CD4-positive, alpha-beta T cell treated with Interferon alpha-2 for 1 hour (primary cell): Measurements from ENCODE around the gene EPN2.
A peak's percentile ranks its signal among the peaks of the same experiment; 100 is the strongest.
"Not testable (repeated sequence)": the region's sequence is repeated elsewhere in the genome, so short reads cannot be mapped to it uniquely, and the experiment has no call there.

Experiments used
- DNase-seq, 2 donors: peaks; one replicate each; pipeline ENCODE4 v3.0.0-alpha.2; 2020 to 2022

The EPN2 gene

DNA sequence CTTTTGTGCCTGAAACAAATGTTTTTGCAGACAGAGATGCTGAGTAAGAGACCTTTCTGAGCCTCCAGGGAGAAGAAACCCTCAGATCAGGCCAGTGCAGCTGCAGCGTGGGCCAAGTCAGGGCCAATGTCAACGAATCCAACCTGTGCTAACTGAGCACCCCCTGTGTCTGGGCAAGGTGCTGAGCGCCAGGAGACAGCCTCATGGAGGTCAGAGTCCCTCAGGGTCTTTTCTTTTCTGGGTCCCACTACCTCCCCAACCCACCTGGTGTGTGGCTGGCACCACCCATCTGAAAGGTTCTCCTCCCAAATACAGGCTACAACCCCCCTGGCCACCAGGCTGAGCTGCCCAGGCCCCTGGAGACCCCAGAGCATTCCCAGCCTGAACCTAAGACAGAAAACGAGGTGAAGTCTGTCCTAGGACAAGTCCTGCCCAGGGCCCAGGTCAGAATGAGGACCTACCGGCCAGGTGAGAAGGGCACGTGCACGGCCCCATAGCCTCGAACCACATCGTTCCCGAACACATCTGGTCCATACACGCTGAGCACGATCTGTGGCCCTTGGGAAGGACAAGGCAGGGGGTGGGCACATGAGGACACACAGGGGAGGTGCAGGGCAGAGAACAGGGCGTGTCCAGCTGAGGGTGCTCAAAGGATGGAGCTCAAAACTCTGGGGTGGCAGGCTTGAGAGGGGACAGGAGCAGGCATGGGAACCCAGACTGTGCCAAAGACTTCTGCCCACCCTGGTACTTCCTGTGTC, 110.3 kb downstream of the EPN2 start:
- no peak for DNase-seq

DNA sequence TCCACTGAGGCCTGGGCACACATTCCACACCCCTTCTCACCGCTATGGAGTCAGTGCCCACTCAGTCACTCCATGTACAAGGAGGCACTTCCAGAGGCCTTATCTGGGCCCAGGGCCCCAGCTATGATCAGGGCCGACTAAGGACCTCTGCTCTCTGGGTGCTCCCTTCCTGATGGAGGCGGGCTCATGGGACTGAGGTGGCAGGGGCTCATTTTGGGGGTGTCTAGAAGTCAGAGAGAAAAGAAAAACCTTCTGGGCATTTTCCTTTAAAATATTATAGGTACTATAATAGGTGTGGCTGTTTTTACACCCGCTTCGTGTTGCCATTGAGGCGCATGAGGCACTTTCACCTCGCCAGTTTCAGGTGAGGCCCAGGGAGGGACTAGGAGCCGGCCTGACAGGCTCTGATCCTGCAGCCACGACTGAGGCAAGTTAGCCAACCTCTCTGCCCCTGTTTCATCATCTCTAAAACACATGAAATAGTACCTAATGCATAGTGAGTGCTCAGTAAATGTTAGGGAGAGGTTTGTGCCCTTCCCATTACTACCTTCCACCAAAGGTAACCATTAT, 111.0 kb downstream of the EPN2 start:
- DNase-seq, result no peak

DNA sequence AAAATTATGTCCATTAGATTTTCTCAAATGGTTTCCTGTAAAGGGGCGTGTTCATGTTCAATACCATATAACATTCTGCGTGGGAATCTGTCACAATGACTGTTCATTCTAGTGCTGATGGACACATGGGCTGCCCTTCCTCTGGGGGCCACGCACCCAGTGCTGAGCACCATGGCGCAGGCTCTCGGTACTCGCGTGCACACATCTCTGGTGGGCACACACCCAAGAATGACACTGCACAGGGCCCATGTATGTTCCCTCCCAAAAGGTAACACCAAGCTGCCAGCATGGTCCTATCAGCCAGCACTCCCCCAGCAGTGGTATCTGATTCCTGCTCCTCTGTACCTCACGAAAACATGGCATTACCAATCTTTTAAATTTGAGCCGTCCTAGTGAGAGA, 111.6 kb downstream of the EPN2 start:
- DNase-seq, result no peak

DNA sequence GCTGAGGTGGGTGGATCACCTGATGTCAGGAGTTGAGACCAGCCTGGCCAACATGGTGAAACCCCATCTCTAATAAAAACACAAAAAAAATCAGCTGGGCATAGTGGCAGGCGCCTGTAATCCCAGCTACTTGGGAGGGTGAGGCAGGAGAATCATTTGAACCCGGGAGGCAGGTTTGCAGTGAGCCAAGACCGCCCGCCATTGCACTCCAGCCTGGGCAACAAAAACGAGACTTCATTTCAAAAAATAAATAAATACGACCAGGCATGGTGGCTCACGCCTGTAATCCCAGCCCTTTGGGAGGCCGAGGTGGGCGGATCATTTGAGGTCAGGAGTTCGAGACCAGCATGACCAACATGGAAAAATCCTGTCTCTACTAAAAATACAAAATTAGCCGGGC, 116.2 kb downstream of the EPN2 start:
- DNase-seq, result not testable (repeated sequence)

DNA sequence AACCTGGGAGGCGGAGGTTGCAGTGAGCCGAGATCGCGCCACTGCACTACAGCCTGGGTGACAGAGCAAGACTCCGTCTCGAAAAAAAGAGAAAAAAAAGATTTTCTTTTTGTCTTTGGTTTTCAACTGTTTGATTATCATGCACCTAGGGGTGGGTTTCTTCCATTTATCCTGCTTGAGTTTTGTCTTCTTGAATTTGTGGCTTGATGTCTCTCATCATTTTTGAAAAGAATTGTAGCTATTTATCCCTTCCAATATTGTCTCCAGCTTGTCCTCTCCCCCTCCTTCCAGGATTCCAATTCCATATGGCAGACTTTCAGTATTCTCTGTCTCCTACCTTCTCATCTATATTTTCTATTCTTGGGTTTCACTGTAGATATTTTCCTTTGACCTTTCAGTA, 117.6 kb downstream of the EPN2 start:
- DNase-seq, result no peak

DNA sequence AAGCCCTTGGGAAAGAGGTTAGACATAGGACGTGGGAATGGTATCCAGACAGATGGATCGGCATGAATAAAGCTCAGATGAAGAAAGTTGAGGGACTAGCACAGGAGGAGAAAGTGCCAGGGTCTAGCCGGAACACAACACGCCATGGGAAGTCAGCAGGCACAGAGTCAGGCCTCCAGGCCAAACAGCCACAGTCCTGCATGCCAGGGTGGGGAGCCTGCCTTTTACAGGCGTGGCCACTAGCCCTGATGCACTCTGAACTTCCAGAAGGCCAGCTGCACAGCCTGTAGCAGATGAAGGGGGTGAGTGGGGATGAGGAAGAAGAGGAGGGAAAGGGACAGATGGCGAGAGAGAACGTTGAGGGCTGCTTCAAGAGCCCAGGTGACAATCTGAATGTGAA, 120.2 kb downstream of the EPN2 start:
- DNase-seq, result no peak

DNA sequence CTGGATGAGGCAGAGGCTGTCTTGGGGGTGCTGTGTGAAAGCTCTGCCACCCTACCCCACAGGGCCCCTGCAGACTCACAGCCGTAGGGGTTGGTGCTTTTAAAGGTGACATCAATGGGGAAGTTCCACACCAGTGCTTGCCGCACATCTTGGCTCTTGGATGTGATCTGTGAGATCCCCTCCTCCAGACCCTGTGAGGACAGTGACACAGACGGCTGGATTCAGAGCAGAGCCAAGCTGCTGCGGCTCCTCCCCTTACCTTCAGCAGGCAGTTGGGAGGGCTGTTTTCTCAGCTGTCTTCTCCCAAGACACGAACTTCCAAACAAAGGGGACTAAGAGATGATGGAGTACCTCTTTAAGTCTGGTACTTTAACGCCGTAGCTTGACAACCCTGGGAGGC, 120.6 kb downstream of the EPN2 start:
- no peak for DNase-seq

DNA sequence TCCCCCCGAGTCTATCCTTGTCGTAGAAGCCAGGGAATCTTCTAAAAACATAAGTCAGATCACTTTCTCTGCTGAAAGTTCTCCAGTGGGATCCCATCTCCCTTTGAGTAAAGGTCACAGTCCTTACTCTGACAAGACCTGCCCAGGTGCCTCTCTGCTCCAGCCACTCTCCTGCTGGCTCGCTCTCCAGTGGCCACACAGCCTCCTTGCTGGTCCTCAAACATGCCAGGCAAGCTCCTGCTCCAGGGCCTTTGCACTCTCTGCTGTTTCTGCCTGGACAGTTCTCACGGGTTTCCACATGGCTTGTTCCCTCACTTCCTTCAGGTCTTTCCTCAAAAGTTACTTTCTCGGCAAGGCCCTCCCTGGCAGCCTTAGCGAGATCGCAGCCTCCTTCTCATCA, 122.0 kb downstream of the EPN2 start:
- no peak for DNase-seq

DNA sequence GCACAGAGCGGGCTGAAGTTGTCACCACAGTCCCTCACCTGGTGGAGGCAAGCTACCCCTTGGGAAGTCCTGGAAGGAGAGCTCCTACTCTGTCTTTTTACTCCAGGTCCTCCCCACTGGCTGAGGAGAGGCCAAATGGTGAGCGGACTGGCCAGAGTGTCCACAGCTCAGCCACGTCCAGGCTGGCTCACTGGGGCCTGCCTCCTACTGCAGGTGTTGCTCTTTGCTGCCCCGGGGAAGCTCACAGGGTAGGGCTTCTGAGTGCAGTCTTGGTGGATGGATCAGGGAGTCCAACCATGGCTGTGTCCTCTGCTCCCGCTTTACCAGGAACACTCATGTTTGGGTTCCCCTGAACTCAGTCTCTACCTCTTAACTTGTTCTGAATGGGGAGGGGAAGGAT, 122.7 kb downstream of the EPN2 start:
- no peak for DNase-seq

DNA sequence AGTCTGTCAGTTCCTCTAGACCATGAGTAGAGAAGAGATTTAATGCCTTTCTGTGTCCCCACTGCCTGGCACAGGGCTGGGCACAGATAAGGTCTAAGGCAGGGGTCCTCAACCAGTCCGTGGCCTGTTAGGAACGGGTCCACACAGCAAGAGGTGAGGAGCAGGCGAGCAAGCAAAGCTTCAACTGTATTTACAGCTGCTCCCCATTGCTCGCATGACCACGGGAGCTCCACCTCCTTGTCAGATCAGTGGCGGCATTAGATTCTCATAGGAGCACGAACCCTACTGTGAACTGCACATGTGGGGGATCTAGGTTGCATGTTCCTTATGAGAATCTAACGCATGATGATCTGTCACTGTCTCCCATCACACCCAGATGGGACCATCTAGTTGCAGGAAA, 123.6 kb downstream of the EPN2 start:
- no peak for DNase-seq

DNA sequence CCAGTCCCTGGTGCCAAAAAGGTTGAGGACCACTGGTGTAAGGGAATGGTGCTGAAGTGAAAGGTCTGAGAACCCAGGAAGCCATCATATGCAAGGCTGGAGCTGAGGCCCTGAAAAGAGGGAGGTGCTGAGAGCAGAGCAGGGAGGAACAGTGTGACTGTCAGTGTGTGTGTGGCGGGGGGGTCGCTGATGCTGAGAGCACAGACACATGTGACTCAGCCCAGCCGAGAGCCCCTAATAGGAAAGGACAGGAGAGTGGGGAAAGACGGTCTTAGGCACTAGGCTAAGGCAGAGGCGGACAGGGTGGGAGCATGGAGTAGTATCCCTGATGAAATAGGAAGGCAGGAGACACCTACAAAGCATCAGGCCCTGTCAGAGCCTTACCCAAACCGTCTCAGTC, 124.2 kb downstream of the EPN2 start:
- no peak for DNase-seq

DNA sequence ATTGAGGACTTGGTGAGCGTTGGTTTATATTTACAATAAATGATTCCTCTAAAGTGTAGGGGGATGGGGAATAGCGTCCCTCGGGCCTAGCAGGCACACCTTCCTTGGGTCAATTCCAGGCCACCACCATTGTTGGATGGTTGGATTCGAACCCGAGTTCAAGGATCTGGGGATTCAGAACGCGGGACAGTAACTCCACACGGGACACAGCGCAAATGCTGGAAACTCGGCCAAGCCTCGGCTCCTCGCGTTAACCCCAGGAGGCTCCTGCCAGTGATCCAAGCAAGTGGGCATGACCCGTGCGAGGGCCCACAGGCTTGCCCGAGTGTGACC, 124.7 kb downstream of the EPN2 start:
- DNase-seq, result no peak

DNA sequence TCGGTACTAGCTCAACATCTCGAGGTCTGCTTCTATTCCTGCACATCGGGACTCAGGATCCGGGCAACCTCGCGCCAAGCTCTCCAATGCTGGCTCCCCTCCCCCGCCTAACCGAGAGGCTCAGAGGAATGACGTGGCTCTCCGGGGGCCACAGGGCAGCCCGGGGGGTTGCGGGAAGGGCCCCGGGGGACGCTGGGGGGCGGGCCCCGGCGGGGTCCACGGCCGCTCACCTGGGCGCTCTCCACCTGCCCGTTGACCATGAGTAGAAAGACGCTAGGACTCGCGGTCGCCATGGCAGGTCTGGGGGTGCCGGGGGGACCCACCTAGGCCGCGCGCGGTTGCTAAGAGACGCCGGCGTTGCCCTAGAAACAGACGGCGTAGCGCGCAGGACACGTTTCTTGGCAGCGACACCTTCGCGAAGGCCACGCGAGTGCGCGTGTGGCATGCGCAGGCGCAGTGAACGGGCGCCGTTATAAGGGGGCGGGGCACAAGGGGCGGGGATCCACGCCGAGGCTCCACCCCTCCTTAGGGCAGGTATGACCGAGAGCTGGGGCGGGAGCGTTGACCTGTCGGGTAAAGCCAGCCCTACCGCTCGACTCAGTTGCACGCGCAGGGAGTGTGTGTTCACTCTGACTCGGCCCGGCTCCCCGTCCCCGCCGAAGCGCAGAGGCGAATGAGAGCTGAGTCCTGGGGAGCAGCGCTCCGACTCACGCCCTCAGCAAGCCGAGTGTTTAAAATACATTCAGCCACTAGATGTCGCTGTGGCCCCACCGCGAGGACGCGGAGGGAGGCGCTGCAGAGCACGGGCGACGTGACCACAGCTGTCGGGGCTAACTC, 125.3 kb downstream of the EPN2 start, which contains the start of gene B9D1:
Gene B9D1 (minus strand): TSS at position 447 of the 837 bp plus-strand sequence. CDS start 154 bp downstream, at position 293.
- peak; percentile 92 to 96 for DNase-seq

DNA sequence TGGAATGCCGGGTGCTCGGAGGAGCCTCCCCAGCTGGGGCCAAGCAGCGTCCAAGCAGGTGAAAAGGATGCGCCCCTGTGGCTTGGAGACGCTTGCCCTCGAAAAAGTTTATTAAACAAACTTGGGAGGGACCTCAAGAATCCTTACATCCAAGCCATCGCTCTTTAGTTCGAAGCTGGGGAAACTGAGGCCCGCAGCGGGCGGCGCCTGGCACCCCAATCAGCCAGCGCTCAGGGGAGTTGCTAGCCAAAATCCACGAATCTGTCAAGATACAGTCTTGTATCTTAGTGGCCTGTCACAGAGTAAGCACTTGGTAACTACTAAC, 125.9 kb downstream of the EPN2 start:
- no peak for DNase-seq

DNA sequence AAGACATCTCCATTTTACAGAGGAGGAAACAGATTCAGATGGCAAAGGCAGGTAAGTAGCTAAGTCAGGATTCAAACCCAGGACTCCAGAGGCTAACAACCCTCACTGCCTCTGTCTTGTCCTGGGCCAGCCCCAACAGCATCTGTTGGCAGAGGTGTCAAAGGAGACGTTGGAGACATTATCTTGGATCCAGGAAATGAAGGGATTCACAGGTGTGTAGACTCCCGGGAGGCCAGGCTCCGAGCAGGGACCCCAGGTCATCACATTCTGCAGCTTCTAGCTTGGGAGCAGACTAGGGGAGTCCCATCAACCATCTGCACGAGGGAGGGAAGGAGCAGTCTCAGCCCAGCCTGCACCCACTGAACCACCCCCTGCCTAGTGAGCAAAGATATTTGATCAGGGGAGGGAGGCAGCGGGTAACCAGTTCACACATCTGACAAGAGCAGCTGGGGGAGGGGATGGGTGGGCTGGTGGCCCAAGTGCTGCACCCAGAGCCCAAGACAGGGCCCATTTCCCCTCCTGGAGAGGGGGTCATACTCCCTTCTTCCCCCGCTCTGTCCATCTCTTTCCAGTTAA, 126.4 kb downstream of the EPN2 start:
- DNase-seq, result no peak

DNA sequence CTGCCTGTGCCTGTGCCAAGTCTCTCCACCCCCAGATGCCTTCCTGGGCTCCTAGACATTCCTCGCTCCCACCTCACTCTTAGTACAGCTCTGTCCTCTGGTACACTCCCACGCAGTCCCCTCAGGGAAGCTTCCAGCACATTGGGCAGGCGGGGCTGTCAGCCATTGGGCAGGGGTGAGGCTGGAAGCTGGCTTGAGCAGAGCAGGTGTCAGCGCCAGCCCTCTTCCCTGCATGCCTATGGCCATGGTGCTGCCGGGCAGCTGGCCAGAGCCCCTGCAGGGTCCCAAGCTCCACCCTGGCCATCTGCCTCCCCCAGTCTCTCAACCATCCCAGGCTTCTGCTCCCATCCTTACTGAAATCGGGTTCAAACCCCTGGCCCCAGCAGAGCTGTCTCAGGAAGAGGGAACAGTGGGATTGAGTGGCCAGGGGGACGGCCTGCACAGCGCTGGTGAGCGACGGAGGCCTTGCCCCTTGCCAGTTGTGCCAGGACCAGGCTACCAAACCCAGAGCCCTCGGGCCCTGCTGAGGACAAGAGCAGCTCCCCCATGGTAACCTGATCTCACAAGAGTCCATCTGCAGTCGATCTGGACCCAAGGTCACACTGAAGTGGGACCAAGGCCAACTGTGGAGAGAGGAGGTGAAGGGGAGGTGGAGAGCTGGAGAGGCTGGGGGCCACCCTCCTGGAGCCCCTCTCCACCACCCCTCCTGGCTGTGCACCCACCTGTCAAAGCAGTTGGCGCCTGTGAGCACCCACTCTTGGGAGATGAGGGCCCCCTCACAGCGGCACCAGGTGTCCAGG, 127.7 kb downstream of the EPN2 start:
- no peak for DNase-seq

DNA sequence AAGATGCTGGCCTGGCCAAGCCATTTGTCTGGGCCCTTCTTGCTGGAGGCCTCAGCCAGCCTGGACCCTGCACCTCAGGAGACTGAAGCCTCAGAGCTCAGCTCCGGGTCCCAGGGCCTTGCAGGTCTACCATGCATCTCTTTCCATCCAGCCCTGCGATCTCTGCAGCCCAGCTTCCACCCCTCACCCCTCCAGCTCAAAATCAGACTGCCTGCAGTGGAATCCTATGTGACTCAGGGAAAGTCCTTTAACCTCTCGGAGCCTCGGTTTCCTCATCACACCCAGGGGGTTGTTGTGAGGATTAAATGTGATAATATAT, 128.3 kb downstream of the EPN2 start:
- no peak for DNase-seq

DNA sequence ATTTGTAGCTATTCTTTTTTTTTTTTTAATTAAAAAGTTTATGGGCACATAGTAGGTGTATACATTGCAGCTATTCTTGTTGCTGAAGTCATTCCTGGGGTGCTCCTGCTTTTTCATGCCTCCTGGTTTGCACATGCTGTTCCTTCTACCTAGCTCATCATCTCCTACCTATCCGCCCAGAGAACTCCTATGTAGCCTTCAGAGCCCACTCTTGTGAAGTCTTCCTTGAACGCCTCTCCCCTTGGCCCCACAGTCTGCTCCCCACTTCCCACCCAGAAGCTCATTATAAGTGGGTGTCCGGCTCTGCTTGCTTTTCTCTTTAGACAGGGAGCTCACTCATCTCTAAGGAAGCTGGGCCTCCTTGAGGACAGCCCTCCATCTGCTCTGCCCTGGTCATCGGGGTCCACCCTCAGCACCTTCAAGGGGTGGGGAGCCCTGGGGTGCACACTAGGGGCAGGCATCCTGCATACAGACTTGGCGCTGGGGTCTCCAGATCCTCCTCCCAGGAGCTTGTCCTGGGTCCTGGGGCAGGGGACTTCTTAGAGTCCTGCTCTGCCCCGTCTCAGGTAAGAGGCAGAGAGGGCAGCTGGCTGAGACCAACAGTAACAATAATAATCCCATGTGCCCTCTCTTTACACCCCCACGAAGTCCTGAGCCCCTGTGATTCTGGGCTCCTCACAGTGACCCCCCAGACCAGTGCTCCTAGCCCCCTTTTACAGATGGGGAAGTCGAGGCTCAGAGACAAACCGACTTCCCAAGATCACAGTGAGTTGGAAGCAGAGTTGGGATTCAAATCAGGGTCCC, 128.9 kb downstream of the EPN2 start:
- DNase-seq, result no peak

DNA sequence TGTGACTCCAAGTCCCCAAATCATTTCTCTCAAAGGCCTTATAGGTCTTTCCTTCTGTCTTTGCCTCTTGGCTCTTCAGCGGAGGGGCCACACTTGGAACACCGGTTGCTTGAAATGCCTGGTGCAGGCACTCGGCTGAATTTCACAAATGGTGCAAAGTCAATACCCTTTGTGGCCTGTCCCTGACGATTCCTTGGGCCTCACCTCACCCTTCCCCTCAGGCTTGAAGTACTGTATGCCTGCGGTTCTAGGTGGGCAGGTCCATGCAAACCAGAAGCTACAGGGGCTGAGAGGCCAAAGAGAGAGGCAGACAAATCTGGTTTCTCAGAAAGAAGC, 129.4 kb downstream of the EPN2 start:
- DNase-seq, result no peak

DNA sequence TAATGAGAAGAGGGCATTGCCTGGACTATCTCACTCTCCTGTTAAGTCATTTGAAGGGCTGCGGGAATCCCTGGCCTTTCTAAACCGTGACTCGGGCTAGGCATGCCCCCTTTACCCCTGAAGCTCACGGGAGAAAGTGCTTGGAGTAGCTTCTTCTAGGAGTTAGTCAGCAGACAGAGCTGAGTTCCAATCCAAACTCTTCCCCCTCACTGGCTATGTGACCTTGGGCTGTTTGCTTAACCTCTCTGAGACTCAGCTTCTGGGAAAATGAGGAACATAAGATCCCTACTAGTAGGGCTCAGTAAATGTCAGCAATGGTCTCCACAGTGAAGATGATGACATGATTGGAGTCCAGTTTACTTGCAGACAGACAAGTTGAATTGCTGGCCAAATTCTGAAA, 131.1 kb downstream of the EPN2 start:
- no peak for DNase-seq

DNA sequence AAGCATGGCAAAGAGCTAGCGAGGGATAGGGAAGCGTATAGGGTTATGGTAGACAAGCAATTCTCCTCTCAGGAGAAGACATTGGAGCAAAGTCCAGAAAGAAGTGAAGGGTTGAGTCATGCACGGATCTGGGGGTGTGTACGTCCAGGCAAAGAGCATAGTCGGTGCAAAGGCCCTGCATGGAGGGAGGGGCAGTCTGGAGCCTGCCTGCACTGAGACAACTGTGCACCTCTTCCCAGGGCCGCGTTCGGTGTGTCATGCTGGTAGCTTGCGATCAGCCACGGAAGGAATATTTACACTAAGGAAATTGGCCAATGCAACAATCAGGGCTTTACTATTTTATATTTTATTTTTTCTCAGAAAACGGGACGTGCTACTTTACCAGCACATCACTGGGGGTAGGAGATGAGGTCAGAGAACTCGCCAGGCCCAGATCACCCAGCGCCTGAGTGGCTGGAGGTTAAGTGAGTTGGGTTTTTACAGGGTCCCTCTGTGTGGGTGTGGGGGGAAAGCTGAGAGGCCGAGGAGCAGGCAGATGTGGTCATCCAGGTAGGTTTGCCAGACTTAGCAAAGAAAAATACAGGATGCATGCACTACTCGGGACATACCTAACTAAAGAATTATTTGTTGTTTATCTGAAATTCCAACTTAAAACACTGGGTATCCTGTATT, 132.1 kb downstream of the EPN2 start:
- no peak for DNase-seq
